HG02763 (cell line): Measurements from ENCODE around the gene TMEM88.

Experiments used
- ATAC-seq: cut with Tn5 transposase; IDR thresholded peaks from one replicate; pipeline ENCODE4 v1.9.1; 2021; ENCODE audit warnings: mild to moderate bottlenecking, moderate library complexity; ENCODE audit not compliant: unreplicated experiment

The TMEM88 gene

GRCh38 chr17:7884581-7885366 is 29.9 kb downstream of the TMEM88 start:
- ATAC-seq: no peak

DNA sequence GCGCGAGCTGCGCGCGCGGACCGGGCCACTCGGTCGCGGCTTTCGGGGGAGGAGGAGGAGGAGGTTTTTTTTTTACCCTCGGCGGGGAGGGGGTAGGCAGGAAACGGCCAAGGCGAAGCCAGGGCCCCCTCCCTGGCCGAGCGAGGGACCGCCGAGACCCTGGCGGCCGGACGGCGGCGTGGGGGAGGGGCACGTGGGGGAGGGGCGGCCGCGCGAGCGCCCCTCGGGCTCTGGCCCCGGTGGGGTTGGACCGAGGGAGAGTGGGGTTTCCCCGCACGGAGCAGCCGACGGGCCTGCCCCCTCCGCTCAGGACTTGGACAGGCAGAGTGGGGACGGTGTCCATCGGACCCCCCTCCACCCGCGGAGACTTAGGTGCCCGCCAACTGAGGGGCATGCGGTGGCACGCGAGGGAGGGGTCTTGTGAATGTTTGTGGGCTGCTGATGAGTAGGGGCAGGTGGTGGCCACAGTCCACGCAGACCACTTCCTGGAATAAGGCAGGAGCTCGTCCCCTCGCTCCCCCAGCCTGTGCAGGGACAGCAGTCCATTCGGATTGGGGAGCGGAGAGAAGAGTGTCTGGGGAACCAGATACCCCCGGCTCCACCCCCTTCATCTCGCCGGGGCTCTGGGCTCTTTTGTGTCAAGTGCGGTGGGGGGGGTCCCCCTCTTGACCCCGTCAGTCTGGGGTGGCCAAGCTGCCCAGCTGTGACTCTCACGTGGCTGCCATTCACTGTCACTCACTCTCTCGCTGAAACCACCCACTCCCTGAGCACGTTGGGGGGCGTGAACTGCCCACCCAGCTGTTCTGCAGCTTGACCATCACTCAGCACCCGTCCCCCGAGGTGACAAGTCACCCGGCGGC is 30.7 kb downstream of the TMEM88 start:
- no peak for ATAC-seq

DNA sequence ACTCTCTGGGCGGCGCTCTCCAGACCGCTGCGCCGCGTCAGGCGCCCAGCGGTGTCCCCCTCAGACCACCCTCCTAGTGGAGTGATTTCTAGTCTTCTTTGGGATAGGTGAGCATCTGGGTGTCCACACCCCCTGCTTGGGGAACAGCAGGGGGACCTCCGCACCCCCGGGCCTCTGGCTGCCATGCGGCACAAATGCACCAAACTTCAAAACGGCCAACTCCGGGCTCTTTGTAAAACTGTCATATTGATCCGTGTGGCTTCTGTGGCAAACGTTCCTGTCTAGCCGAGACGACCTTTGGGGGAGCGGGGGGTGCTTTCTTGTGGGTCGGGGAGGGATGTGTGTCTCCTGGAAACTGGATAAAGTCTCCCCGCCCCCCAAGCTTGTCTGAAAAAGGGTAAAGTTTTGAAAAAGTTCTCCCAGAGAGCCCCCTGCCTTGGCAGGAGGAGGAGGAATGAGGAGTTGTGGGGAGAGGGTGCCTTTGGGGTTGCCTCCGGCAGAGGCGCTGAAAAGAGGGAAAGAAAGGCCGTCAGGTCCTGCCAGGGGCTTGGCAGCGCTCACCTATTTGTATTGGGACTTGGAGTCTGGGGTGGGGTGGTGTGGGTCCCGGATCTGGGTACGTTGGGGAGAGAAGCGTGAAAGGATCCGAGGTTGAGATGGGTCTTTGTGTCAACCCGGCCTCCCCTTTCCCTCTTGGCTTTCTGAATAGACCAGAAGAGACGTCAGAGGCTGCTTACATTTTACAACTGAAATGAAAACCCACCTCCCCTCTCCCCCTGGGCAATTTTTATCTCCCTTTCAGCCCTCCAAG is 31.6 kb downstream of the TMEM88 start:
- ATAC-seq: no peak

DNA sequence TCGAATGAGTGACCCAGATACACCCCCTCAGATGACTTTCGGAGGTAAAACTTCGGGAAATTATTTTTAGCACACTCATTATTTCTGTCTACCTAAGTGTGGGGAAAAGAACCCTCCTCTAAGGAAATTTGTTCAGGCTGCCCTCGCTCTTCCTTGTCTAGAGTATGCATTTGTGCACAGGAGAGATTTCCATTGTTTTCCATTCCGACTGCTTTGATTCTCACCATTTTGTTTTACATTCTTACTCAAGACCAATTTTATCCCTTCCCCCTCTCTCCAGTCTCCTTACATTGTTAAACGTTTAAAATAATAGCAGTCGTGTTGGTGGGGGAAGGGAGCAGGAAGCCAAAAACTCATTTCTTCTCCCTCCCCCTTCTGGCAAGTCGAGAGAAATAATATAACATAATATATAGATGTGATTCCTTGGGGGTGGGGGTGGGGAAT is 32.2 kb downstream of the TMEM88 start:
- ATAC-seq: no peak

- ATAC-seq: peak; percentile 50
These were observed 32.8 kb downstream of the TMEM88 start for GRCh38 chr17:7887482-7888183.

- no peak for ATAC-seq
These were observed 33.5 kb downstream of the TMEM88 start, which contains the start of gene CHD3 for GRCh38 chr17:7888184-7888920. Gene CHD3, plus strand, starts transcription at chr17:7888789. Its CDS starts 212 bp downstream, at chr17:7889001.

GRCh38 chr17:7889166-7889955 is 34.5 kb downstream of the TMEM88 start:
- ATAC-seq: no peak

DNA sequence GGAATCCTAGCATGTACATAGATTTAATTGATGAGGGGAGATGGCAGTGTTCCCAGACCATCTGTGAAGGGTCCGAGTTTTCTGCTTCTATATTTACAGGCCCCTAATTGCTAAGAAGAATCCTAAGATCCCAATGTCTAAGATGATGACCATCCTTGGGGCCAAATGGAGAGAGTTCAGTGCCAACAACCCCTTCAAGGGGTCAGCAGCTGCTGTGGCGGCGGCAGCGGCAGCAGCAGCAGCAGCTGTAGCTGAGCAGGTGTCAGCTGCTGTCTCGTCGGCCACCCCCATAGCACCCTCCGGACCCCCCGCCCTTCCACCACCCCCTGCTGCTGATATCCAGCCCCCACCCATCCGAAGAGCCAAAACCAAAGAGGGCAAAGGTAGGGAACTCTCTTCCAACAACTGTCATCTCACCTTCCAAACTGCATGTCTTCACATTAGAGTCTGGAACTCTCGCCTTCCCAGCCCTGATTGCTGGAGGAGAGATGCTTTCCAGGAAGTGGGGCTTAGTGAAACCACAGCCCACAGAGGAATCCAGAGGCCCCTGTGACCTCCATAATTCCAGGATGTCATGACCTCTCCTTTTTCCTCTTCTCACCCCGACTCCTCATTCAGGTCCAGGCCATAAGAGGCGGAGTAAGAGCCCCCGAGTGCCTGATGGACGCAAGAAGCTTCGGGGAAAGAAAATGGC is 38.5 kb downstream of the TMEM88 start:
- ATAC-seq: no peak

DNA sequence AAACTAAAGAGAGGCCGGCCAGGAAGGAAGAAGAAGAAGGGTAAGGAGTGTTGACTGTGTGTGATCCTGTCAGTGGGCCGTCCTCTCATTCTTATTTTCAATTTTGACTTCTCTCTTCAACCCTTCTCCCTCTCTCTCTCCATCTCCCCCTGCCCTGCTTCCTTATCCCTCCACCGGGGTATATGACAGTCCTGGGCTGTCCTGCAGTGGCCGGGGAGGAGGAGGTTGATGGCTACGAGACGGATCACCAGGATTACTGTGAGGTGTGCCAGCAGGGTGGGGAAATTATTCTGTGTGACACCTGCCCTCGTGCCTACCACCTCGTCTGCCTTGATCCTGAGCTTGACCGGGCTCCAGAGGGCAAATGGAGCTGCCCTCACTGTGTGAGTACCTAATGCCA is 39.4 kb downstream of the TMEM88 start:
- ATAC-seq: no peak

DNA sequence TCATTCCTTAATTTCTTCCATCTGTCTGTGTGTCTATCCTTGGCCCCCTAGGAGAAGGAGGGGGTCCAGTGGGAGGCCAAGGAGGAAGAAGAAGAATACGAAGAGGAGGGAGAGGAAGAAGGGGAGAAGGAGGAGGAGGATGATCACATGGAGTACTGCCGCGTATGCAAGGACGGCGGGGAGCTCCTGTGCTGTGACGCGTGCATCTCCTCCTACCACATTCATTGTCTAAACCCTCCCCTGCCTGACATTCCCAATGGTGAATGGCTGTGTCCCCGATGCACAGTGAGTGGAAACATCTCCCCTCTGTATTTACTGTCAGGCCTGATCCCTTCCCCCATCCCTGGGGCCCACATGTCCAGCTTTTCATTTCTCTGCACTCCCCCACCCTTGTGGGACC is 40.0 kb downstream of the TMEM88 start:
- ATAC-seq: no peak

GRCh38 chr17:7897090-7897489 is 42.2 kb downstream of the TMEM88 start:
- no peak for ATAC-seq

DNA sequence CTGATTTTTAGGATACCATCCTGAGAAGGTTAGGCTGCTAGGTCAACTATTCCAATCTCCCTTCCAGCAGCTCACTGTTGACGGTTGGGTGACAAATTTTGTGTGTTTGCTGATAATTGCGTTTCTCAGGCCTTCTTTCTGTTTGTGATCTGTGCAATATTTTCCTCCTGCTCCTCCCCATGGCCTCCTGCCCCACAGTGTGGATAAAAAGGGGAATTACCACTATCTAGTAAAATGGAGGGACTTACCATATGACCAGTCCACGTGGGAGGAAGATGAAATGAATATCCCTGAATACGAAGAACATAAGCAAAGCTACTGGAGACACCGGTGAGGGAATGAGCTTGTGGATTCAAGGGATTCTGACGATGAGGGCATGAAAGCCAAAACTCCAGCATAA is 42.9 kb downstream of the TMEM88 start:
- no peak for ATAC-seq

DNA sequence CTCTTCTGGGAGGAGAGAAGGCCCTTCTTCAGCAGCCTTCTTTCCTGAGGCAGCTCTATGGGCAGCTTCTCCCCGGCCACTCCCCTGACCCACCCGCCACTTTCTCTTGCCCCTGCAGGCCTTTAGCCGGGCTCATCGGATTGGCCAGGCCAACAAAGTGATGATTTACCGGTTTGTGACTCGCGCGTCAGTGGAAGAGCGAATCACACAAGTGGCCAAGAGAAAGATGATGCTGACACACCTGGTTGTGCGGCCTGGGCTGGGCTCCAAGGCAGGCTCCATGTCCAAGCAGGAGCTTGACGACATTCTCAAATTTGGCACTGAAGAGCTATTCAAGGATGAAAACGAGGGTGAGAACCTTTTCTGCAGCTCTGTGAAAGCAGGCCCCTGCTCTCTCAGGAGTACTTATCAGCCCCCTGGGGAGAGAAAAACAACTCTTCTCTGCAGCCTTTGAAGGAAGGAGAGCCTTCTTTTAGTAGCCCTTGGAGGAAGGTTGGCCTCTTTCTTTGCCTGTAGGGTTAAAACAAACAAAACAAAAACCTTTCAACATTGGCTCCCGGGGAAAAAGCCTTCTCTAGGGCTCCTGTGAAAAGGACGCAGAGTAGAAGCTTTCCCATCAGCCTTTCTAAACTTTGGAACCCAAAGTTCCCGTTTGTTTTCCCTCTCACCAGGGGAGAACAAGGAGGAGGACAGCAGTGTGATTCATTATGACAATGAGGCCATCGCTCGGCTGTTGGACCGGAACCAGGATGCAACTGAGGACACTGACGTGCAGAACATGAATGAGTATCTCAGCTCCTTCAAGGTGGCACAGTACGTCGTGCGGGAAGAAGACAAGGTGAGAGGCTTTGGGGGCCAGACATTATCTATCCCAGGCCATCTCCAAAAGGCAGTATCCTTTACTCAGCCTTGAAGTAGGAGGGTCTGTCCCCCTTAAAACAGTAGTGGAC is 48.6 kb downstream of the TMEM88 start:
- no peak for ATAC-seq
